Dermis blood vessel endothelial cell (primary cell): ENCODE measurements around the gene OR14I1. TPM values are rescaled to one million over a fixed set of nuclear protein-coding genes. Genes with fewer than 3 reads are reported as not detected.

Experiments
- DNase-seq: peaks from one replicate; pipeline ENCODE4 v3.0.0; 2010
- total RNA-seq: library from RNA; depleted of rRNA; stranded (reverse); fragments of >200 nt; gene quantifications from 2 replicates; pipeline ENCODE4 v1.2.3, GENCODE V29; 2014

Gene OR14I1
- total RNA-seq = not detected in 2 replicates

DNA sequence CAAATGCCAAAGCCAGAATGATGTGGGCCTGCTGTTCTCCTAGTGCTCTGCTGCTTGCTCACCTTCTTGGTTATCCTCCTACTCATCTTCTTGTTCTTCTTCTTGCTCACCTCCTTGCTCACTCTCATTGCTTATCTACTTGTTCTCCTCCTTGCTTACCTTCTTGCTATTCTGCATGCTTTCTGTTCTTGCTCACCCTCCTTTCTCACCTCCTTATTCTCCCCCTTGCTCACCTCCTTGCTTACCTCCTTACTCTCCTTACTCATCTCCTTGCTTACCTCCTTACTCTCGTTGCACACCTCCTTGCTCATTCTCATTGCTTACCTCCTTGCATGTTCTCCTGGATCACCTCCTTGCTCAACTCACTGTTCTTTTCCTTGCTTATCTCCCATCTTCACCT lies at the start of gene OR14I1:
Gene OR14I1, minus strand, starts transcription at position 53 of the 400 bp plus-strand sequence.
- no peak for DNase-seq

DNA sequence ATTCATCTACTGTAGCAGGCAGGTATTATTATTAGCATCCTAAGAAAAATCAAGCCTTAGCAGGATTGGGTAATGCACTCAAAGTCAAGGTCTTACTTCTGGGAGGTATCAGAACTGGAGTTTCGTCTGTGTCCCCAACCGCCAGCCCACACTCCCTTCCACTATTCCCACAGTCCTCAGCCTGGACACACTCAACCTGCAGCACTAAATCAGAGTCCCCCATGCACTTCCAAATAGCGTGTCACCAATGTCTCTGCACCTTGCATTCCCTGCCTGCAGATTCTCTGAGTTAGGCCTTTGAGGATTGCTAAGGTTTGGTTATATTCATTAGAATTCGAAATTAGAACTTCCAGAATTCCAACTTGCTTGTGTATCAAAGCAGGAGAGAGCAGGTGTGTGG lies 49.1 kb upstream of the OR14I1 start:
- no peak for DNase-seq

DNA sequence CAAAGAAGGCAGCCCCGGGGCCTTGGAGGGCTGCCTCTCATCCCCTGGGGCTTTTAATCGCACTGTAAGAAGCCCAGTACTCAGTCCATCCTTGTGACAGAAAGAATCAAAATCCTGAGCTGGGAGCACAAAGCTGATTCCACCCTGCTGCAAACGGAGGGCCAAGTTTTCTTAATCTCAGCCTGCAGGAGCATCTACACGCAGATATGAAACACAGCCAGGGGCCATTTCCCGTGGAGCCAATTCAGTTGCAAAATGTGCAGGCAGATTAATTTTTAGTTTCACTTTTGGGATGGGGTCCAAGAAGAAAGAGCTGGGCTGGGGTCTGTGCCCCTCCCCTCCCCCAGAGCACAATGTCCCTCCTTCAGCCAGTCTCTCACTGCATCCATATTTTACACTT lies 48.6 kb upstream of the OR14I1 start:
- no peak for DNase-seq

DNA sequence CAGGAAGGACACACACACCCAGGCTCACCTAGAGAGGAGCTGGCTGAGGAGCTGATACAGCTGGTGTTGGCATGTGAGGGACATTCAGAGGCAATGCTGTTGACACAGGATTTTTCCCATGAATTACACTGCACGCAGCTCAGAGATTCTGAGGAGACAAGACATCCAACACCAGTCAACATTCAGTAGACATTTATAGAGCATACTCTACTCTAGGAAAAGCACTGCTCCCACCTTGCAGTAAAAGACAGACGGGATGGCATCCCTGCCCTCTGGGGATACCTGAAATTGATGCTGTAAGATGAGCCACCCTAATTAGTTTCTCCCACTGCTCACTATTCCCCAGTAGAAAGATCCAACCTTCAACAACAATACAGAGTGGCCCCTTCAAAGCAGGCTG lies 47.9 kb upstream of the OR14I1 start:
- DNase-seq = no peak

DNA sequence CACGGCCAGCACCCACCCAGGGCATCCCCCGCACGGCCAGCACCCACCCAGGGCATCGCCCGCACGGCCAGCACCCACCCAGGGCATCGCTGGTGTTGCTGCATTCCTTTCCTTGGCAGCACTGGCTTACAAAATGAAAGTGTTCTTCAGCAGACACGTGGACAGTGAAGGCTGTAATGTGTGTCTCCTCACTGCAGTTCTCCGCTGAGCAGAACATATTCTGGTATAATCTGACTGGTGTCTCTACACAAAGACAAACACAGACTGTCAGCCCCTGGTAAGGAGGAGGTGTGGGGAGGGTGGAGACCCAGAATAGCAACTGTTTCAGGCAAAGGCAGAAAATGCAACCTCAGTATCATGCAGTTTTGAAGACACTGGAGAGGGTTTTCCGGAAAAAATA lies 45.6 kb upstream of the OR14I1 start:
- DNase-seq = no peak

DNA sequence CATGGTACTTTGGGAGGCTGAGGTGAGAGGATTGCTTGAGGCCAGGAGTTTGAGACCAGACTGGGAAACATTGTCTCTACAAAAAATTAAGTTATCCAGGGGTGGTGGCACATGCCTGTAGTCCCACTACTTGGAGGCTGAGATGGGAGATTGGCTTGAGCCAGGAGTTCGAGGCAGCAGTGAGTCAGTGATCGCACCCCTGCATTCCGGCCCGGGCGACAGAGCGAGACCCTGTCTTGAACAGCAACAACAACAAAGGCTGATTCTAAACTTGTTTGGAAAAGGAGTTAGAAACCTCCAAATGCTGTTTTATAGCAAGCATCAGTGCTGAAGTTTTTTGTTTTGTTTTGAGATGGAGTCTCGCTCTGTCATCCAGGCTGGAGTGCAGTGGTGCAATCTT lies 38.3 kb upstream of the OR14I1 start:
- DNase-seq = no peak

DNA sequence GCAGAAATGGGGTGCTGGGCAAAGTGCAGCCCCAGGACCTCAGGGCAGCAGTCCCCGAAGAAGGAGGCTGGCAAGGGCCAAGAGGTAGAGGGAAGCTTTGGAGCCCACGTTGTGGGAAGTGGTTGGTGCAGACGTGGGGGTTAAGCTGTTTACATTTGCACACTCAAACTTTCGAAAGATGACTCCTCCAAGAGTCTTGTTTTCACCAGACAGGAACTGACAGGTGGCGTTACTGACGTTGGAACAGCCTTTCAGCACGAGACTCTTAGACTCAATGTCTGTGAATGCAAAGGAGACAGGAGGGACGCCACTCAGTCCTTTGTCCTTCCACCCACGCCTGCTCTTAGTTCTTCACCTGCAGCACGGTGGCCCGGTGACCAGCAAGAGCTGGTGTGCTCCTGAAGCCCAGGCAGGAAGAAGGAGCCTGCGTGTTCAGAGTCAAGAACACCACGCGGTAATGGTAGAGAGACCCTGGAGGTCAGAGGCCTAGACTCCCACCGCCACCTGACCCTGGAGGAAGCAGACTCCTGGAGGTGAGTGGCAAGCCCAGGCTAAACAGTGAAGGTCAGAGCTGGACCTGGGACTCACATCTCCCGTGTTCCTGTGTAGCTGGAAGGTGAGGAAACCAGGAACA lies 37.1 kb upstream of the OR14I1 start:
- DNase-seq = no peak

DNA sequence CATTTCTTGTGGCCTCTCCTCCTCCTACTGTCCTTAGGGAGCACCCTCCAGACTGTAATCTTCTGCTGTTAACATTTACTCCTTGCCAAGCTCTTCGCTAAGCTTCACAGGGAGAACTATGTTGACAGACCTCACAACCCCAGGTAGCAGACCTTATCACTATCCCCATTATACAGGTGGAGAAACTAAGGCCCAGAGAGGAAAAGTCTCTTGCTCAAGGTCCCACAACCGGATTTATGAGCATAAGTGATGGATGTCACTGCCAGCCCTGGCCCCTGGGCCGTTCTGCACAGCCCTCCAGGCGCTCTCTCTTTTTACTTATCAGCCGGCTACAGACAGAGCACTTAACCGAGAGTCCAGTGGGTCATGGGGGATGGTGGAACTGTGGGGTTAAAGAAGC lies 34.9 kb upstream of the OR14I1 start:
- DNase-seq = no peak

DNA sequence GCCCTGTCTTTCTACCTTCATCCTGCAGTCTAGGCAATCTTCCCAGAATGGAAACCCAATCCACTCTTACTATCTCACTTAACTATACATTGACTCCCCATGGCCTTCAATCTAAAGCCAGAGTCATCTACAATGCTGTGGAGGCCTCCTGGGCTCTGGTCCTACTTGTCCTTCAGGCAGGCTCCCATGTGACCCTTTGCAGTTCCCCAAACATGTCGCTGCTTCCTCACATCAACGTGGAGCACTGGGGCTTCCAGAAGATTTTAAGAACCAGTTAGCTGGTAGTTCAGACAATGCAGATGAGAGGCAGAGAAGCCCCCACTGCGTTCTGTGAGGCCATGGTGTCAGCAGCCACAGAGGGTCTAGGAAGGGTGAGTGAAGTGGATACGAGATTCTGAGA lies 34.4 kb upstream of the OR14I1 start:
- DNase-seq = no peak

DNA sequence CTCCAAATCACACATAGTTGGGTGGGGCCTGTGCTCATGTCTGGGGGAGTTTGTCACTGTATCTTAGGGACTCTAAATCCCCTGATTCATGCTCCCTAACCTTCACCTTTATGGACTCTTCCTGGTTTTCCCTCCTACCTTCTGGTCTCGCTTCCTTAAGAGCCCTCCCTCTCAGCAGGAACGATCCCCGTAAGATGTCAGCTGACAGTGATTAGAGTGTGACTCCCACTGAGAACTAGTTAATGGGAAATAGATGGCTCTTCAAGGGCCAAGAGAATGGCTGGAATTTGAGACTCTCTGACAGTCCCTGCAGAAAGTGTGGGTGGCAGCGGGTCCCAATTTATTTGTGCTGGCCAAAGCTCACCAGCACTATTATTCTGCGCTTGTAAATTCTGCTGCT lies 31.0 kb upstream of the OR14I1 start:
- no peak for DNase-seq

DNA sequence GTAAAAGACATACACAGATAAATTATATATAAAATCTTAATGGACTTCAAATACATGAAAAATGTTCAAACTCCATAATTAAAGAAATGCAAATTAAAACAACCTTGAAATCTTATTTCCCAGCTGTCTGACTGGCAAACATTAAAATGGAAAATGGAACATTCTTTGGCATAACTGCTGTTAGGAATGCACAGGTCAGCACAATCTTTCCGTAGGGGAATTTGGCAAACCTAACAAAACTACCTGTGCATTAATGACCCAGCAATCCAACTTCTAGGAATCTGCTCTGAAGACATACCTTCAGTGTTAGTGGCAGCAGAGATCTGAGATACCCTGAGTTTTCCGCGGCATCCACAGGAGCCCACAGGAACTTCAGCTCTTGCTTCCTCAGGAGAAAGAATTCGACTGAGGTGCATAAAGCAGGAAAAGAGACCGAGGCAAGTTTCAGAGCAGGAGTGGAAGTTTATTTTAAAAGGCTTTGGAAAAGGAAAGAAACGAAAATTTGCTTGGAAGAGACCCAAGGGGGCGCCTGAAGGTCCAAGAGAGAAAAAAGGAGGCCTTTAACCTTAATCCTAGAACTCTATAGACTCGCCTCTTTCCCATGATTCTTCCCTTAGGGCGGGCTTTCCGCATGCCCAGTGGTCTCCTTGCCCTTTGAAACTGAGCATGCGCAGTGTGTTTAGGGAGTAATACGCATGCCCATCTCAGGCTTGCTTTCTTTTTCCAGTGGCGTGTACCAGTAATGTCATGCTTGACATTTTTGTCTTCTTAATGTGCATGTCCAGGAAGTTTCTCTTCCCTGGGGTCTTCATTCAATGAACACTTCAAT lies 28.2 kb upstream of the OR14I1 start:
- DNase-seq = no peak

DNA sequence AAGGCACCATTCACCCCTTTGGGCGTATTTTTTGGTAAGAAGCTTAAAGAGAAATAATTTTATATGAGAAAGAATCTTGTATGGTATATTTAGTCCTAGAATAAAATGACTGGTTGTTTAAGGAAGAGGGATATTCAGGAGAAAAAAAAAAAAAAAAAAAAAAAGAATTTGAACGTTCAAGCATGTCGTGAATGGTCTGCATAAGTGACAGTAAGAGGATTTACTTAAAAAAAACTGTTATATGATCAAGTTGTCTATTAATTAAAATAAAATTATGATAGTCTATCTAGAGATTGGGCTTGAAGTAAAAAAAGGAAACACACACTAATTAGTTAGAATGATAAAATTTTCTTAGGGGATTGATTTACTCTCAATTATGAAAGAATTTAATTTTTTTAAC lies 11.7 kb upstream of the OR14I1 start:
- no peak for DNase-seq

DNA sequence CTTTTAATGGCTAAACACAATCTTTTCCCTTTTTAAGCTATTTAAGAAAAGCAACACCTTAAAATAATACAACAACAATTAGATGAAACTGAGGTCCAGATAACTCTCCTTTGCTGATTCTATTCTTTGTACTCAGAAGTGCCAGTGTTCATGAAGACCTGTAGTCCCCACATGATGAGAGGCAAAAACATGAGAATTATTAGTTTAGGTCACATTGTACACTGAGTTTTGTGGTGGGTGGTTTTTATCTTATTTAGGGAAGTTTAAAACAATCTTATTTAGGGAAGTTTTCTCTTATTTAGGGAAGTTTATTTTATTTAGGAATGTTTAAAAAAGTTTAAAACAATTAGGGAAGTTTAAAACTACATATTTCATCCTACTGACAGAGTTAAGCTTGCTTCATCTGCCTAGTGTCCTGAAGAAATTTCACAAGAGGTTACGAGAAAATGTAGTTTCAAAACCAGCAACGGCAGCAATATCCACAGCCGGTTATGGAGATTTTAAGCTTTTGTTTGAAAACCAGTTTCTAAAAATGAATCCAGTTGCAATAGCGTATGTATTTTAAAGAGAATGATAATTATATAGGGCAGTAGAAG lies 7.8 kb upstream of the OR14I1 start:
- DNase-seq = no peak

DNA sequence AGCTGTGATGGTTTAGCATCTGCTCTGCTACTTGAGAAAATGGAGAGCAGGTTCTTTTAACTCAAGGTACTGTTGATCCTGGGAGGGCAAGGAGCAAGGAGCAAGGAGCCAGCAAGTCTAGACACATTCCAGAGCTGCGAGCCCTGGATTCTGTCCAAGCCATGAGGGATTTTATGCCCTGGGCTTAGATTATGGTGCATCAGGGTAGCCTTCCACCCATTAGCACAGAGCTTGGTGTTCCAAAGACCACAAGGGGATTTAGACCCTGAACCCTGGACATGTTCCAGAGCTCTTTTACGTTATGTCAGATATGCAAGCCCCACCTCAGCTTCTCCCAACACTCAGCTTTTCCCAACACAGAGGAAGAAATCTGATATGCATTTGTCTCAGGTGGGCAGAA lies 2.0 kb upstream of the OR14I1 start:
- no peak for DNase-seq

DNA sequence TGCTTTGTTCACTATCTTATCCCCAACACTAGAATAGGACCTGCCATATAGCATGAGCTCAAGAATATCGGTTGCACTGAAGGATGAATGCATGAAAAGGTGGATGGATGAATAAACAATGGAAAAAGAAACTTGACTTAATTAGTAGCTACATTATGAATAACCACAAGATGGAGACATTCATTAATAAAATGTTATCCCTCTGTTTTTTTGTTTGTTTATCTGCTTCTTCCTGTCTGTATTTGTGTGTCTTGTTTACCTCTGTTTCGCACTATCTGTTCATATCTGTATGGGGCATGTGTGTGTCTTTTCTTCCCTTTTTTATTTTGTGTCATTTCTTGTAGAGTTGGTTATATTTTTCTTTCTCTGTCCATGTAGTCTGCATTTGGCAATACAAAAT lies 1.1 kb upstream of the OR14I1 start:
- DNase-seq = no peak

DNA sequence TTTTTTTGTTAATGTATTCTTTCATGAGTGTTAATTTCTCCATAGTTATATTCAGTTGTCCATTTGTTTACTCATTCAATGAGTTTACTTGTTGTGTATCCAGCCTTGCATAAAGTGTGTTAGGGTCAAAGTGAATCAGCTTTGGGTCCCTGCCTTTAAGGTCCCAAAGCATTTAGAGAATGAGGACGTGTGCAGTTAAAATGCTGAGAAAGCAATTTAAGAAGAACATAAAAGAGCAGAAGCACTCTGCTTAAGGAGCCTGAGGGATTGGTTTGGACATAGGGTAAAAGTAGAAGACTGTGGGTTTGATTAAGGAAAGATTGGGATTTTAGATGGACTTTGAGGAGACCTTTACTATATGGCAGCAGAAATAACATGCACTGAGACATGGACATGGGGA lies 3.5 kb downstream of the OR14I1 start:
- DNase-seq = no peak

DNA sequence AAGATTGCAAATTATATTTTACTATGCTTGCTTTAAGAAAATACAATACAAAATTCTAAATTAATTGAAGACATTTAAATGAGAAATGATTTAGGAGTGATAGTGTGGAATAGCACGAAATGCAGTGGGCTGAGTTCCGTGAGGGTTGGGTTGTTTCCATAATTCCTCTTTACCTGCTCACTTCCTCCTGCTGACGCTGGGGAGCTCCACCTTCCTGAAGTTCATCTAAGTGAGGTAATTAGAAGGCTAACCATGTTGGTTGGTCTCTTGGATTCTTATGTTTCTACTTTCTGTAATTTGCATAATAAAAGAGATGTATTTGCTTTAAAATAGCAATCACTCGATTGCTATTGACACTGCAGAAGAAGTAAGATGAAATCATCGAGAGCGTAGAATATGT lies 4.7 kb downstream of the OR14I1 start:
- DNase-seq = no peak

DNA sequence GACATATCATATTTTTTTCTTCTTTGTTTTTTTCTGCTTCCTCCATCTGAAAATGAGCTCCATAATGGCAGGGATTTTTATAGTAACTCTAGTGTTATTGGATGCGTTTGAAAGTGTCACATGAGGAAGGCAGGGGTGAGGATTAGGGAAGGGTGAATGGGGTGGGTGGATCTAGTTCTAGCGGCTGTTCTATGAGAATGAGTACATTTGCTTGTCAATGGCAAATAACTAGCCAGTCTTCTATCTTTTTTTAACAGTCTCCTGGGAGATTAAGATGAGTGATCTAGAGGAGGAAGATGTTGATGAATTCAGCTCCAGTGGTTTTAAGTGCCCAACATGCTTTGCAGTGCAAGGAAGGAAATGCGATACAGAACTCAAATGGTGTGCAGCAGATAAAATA lies 5.8 kb downstream of the OR14I1 start:
- no peak for DNase-seq

DNA sequence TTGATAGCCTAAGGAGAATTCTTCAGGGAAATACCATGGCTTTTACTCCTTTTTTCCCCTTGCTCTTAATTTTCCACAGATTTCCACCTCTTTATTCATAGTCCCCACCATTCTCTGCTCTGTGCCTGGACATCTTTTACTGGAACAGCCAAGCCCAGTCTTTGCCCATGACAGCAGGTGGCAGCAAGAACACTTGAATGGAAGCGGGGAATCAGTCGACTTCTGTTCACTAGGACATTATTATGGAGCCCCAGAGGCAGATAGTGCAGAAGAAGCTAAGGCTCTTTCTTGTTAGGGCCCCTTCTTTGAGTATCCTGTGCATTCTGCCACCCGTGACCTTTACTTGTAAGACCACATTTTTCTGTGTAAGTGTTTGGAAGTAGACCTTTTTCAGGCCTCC lies 6.3 kb downstream of the OR14I1 start:
- DNase-seq = no peak

DNA sequence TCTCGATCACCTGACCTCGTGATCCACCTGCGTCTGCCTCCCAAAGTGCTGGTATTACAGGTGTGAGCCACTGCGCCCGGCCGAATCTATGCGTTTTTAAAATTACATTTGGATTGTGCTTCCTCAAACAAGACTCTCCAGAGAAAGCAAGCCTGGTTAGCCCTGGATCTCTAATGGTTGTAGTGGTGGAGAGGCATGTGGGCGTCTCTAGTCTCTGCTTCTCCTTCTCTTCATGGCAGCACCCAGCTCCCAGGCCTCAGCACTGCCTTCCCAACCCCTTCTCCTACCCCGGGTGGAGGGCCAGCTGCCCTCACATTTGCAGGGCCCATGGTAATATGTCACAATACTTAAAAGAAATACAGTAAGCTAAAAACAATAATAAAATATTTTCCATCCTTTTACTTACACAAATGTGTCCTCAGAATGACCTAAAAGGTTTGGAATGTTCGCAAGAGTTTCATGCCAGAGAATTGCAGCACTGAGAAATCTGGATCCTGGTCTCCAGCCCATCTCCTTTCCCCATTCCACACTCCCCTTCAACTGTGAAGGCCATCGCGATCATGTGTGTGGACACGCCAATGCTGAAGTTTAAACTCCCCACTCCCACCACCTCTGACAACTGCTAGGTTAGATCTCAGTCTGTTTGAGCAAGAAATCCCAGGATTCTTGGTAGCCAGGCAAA lies 7.0 kb downstream of the OR14I1 start:
- no peak for DNase-seq

DNA sequence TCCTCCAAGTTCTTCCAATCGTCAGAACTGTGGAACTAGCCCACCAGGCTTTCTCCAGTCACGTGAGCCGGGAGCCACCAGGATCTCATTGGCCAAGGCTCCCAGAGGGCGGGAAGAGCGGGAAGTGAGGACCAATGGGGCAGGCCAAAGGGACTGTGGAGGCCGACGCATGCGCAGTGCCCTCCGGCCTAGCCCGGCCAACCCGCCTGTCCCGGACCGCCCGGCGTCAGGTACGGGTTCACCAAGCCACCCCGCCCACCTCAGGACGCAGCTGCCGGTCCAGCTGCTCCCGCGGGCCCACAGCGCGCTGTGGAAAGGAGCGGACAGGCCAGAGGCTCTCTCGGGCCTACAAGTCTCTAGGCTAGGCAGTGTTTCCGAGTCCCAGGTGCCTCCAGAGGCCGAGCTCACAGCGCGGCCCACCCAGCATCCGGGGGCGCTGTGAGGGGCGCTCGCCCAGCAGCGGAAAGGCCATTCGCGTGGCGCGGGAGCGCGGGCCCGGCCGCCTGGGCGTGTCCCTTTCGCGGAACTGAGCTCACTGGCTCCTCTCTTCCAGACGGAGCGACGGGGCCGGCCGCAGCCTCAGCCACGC lies 10.9 kb downstream of the OR14I1 start:
- DNase-seq = no peak

DNA sequence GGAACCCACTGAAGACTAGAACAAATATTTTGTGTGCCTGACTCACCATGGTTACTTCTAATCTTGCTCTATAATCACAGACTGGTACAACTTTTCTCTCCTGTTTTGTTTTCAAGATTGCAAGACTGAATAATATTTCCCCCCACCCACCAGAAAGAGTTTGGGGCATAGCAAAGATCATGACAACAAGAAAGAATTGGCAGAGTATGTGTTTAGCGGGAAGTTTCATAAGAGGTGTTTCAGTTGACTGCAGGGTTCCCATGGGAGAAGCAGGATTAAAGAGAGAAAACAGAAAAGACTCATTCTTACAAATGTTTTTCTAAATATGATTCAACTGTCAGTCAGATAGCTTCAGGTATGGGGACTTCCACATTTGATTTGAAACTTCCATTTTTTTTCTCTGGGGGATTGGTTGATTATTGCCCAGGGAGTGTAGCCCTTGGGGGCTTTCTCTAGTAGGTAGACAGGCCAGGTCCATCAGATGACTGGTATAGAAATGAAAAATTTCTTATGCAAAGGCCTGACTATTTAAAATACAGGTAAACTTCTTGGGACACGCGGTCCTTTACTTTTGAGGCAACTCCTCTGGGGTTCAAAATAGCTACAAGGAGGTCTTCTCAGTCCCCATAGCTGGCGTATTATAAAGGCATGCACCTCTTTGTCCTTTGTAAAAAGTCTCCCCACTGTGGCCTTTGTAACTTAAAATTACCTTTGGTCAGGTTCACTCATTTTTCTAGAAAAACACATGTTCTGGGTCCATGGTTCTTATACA lies 13.9 kb downstream of the OR14I1 start:
- no peak for DNase-seq
